Measurements from ENCODE around the gene SBK3. TPM values are rescaled to one million over a fixed set of nuclear protein-coding genes. Genes with fewer than 3 reads are reported as not detected.

Gene SBK3
- polyA plus RNA-seq, 1 of the 3 experiments (the other 2 are of a cell fraction): 0.03 TPM

- no peak for TF ChIP-seq PBX3 (IDR thresholded peaks at IDR 0.05)
Measured at GRCh38 chr19:55553217-55554182, 8.2 kb upstream of the SBK3 start (continued).

GRCh38 chr19:55552620-55553019 lies 7.3 kb upstream of the SBK3 start:
- CTCF ChIA-PET: no interaction called here
- no peak overlapping the region for H2AFZ ChIP-seq (ENCODE audit: low read depth)
- 84% methylated on average over 13 of the region's 13 CpGs for WGBS (ENCODE audit: low lambda C conversion rate)
- peaks cover 0 to 17% of the 10 kb centered on the region in 2 experiments; a peak in 3 of 4 replicates for H3K4me1 ChIP-seq (ENCODE audit: control insufficient read depth in 1 of 2, insufficient read depth in 2 of 2, low read depth in 1 of 2, low read length in 1 of 2)
- no peaks in the 10 kb centered on the region for H4K20me1 ChIP-seq (ENCODE audit: insufficient read depth)
- no peaks in the 10 kb centered on the region for H3K9me2 ChIP-seq
- no peaks in the 10 kb centered on the region for H3K79me2 ChIP-seq (ENCODE audit: insufficient read depth)
- no peaks in the 10 kb centered on the region for H3K36me3 ChIP-seq (replicated peaks in 1 of 2; ENCODE audit: control insufficient read depth in 1 of 2, insufficient read depth in 2 of 2, low read length in 1 of 2)
- H3F3A ChIP-seq (replicated peaks; ENCODE audit: insufficient read depth): peaks cover 15% of the 10 kb centered on the region
- no peak for DNase-seq
- no peak overlapping the region for H3K9ac ChIP-seq
- no peaks in the 10 kb centered on the region for H3K9me3 ChIP-seq
- H3K4me3 ChIP-seq (ENCODE audit: low read depth in 2 of 2, low read length in 1 of 2): no peak overlapping the region
- H3K4me2 ChIP-seq: no peak overlapping the region
- H3K27ac ChIP-seq (ENCODE audit: low read depth in 2 of 2, low read length in 1 of 2): no peak overlapping the region
- no peaks in the 10 kb centered on the region for H3K27me3 ChIP-seq (ENCODE audit: insufficient read depth)
- POLR2A ChIA-PET: no interaction called here
- TF ChIP-seq RFX5 (IDR thresholded peaks at IDR 0.05; ENCODE audit: low read length) (no peak), POLR2AphosphoS5 (IDR thresholded peaks at IDR 0.05; ENCODE audit: low read depth, low read length) (no peak), SIN3A (IDR thresholded peaks at IDR 0.05; ENCODE audit: borderline replicate concordance, low read depth, low read length) (no peak), FOXJ3 (CRISPR knock-in tag; IDR thresholded peaks at IDR 0.05) (no peak), IRF3 (IDR thresholded peaks at IDR 0.05; ENCODE audit: low read depth, low read length) (no peak), USF2 (IDR thresholded peaks at IDR 0.05; ENCODE audit: borderline replicate concordance, low read depth, low read length) (no peak), RAD21 (IDR thresholded peaks at IDR 0.05; ENCODE audit: low read length) (no peak), MXI1 (IDR thresholded peaks at IDR 0.05; ENCODE audit: low read depth, low read length) (no peak), CHD2 (IDR thresholded peaks at IDR 0.05; ENCODE audit: low read length, partially characterized antibody) (no peak), USF1 (IDR thresholded peaks at IDR 0.05; ENCODE audit: borderline replicate concordance, low read depth) (no peak), CTCF (IDR thresholded peaks at IDR 0.05) (no peak), YY1 (IDR thresholded peaks at IDR 0.05; ENCODE audit: low read depth) (no peak), RCOR1 (IDR thresholded peaks at IDR 0.05; ENCODE audit: low read length) (no peak), REST (IDR thresholded peaks at IDR 0.05; ENCODE audit: low read depth, low read length) (no peak), NFIC (IDR thresholded peaks at IDR 0.05; ENCODE audit: borderline replicate concordance) (no peak), TAF1 (IDR thresholded peaks at IDR 0.05; ENCODE audit: borderline replicate concordance, low read depth, low read length) (no peak)
